H1 (cell line): ENCODE measurements around the gene WDR26. TPM values are rescaled to one million over a fixed set of nuclear protein-coding genes. Genes with fewer than 3 reads are reported as not detected.
A peak's percentile ranks its signal among the peaks of the same experiment; 100 is the strongest.

Source experiments
- CTCF ChIA-PET: fragments of 300-600 bp; sonication (Branson Sonifier 250); formaldehyde crosslinking; loops from one replicate; lab custom pipeline; 2021; ENCODE audit not compliant: partially characterized antibody; lab: Charles Lee
- POLR2A ChIA-PET: fragments of 300-600 bp; sonication (Branson Sonifier 250); formaldehyde crosslinking; loops from one replicate; lab custom pipeline; 2021; ENCODE audit warnings: inconsistent platforms; ENCODE audit not compliant: partially characterized antibody; lab: Charles Lee
- DNase-seq, 2 experiments: peaks; one replicate each; pipeline versions ENCODE4 v3.0.0 to v3.0.0-alpha.2; 2010 to 2022; ENCODE audit warnings: low spot score in 2 of 2, low read depth in 1 of 2, mixed read lengths in 1 of 2
- FAIRE-seq: peaks from 2 replicates; lab custom pipeline; 2011; peaks lifted over from hg19 to GRCh38; lab: Jason Lieb, UNC
- H2AFZ ChIP-seq: 2 replicates; pipeline ENCODE4 v1.8.1; 2012; ENCODE audit warnings: low read length, inconsistent platforms
- H2AK5ac ChIP-seq: 2 replicates; pipeline ENCODE4 v1.6.1; 2013; ENCODE audit warnings: low read depth, low read length
- H2BK120ac ChIP-seq: replicated peaks from 2 replicates; pipeline ENCODE3; 2013; ENCODE audit warnings: low read depth, low read length, inconsistent platforms
- H2BK12ac ChIP-seq: 2 replicates; pipeline ENCODE4 v1.6.1; 2013; ENCODE audit warnings: low read depth, low read length
- H2BK15ac ChIP-seq: 2 replicates; pipeline ENCODE4 v1.6.1; 2013; ENCODE audit warnings: low read length
- H2BK20ac ChIP-seq: 2 replicates; pipeline ENCODE4 v1.6.1; 2013; ENCODE audit warnings: low read length
- H2BK5ac ChIP-seq: 2 replicates; pipeline ENCODE4 v1.6.1; 2013; ENCODE audit warnings: low read depth, low read length
- H3K14ac ChIP-seq: 2 replicates; pipeline ENCODE4 v1.6.1; 2013; ENCODE audit warnings: inconsistent platforms; ENCODE audit not compliant: insufficient read length
- H3K18ac ChIP-seq: 2 replicates; pipeline ENCODE4 v1.6.1; 2013; ENCODE audit warnings: low read length; ENCODE audit errors: extremely low read depth
- H3K23ac ChIP-seq: 2 replicates; pipeline ENCODE4 v1.6.1; 2013; ENCODE audit warnings: inconsistent platforms; ENCODE audit not compliant: insufficient read length
- H3K23me2 ChIP-seq: 2 replicates; pipeline ENCODE4 v1.6.1; 2013; ENCODE audit warnings: low read depth, low read length
- H3K27ac ChIP-seq: 2 replicates; pipeline ENCODE4 v1.6.1; 2011; ENCODE audit warnings: low read depth, low read length, inconsistent platforms
- H3K27me3 ChIP-seq, 4 experiments: replicated peaks in 1 of 4; 1 replicate in 1 of 4; 2 replicates in 3 of 4; pipeline versions ENCODE4 v1.6.1 to v1.8.1; 2011 to 2013; ENCODE audit warnings: low read length in 3 of 4, mild to moderate bottlenecking in 3 of 4, inconsistent platforms in 2 of 4, mixed read lengths in 2 of 4, moderate library complexity in 1 of 4; ENCODE audit not compliant: control insufficient read depth in 3 of 4, insufficient read depth in 3 of 4; ENCODE audit errors: extremely low read depth in 1 of 4
- H3K36me3 ChIP-seq, 4 experiments: 2 replicates each; pipeline versions ENCODE4 v1.6.1 to v1.8.1; 2011 to 2013; ENCODE audit warnings: mild to moderate bottlenecking in 4 of 4, low read length in 3 of 4, moderate library complexity in 2 of 4, control low read depth in 1 of 4, inconsistent platforms in 1 of 4; ENCODE audit not compliant: insufficient read depth in 4 of 4, control insufficient read depth in 2 of 4
- H3K4ac ChIP-seq: replicated peaks from 2 replicates; pipeline ENCODE3; 2013; ENCODE audit warnings: low read length, low read depth, mixed read lengths, inconsistent platforms; ENCODE audit not compliant: insufficient read length
- H3K4me1 ChIP-seq, 4 experiments: replicated peaks in 1 of 4; 1 replicate in 1 of 4; 2 replicates in 3 of 4; pipeline versions ENCODE4 v1.6.1 to v1.8.1; 2011 to 2013; ENCODE audit warnings: low read length in 3 of 4, inconsistent platforms in 2 of 4, mixed read lengths in 1 of 4; ENCODE audit not compliant: insufficient read depth in 4 of 4, control insufficient read depth in 3 of 4
- H3K4me2 ChIP-seq, 2 experiments: 2 replicates each; pipeline versions ENCODE4 v1.6.1 to v1.8.1; 2011 to 2013; ENCODE audit warnings: low read depth in 2 of 2, low read length in 2 of 2, control low read depth in 1 of 2, inconsistent platforms in 1 of 2, mild to moderate bottlenecking in 1 of 2; ENCODE audit not compliant: insufficient read depth in 1 of 2
- H3K4me3 ChIP-seq, 4 experiments: fragments of 200-600, 300-600 bp in 1 of 4; sonication (generic), shearing (Covaris generic), sonication (Bioruptor Twin) in 1 of 4; 2 replicates each; pipeline versions ENCODE4 v1.5.1 to v1.8.1; 2011 to 2016; ENCODE audit warnings: low read length in 4 of 4, low read depth in 3 of 4, control low read depth in 2 of 4, inconsistent platforms in 2 of 4, mild to moderate bottlenecking in 2 of 4, mixed read lengths in 1 of 4, moderate library complexity in 1 of 4; ENCODE audit not compliant: insufficient read depth in 2 of 4; ENCODE audit errors: extremely low read depth in 1 of 4
- H3K56ac ChIP-seq: replicated peaks from 2 replicates; pipeline ENCODE3; 2013; ENCODE audit warnings: low read depth, mild to moderate bottlenecking, mixed read lengths, low read length, inconsistent platforms; ENCODE audit not compliant: insufficient read length
- H3K79me1 ChIP-seq: 2 replicates; pipeline ENCODE4 v1.6.1; 2013; ENCODE audit warnings: low read depth, low read length, control low read depth
- H3K79me2 ChIP-seq, 2 experiments: 2 replicates each; pipeline versions ENCODE4 v1.6.1 to v1.8.1; 2012 to 2013; ENCODE audit warnings: low read length in 2 of 2, mild to moderate bottlenecking in 2 of 2, inconsistent platforms in 1 of 2; ENCODE audit not compliant: insufficient read depth in 2 of 2, control insufficient read depth in 1 of 2
- H3K9ac ChIP-seq, 4 experiments: replicated peaks in 1 of 4; 1 replicate in 1 of 4; 2 replicates in 3 of 4; pipeline versions ENCODE4 v1.6.1 to v1.8.1; 2011 to 2013; ENCODE audit warnings: low read depth in 3 of 4, low read length in 3 of 4, control low read depth in 2 of 4, mild to moderate bottlenecking in 2 of 4, moderate library complexity in 2 of 4, inconsistent platforms in 1 of 4; ENCODE audit errors: extremely low read depth in 1 of 4
- H3K9me3 ChIP-seq, 2 experiments: 2 replicates each; pipeline versions ENCODE4 v1.6.1 to v1.8.1; 2012 to 2013; ENCODE audit warnings: mild to moderate bottlenecking in 2 of 2, moderate library complexity in 2 of 2, control low read depth in 1 of 2, inconsistent platforms in 1 of 2, low read depth in 1 of 2, low read length in 1 of 2, mixed read lengths in 1 of 2; ENCODE audit not compliant: insufficient read depth in 2 of 2
- H4K20me1 ChIP-seq, 2 experiments: replicated peaks in 1 of 2; 2 replicates each; pipeline versions ENCODE3 to v1.8.1; 2011 to 2013; ENCODE audit warnings: inconsistent platforms in 2 of 2, low read length in 2 of 2, mild to moderate bottlenecking in 1 of 2; ENCODE audit not compliant: insufficient read depth in 2 of 2, control insufficient read depth in 1 of 2
- H4K5ac ChIP-seq: 2 replicates; pipeline ENCODE4 v1.6.1; 2013; ENCODE audit warnings: low read length, low read depth, mixed read lengths, inconsistent platforms; ENCODE audit not compliant: insufficient read length
- H4K8ac ChIP-seq: 2 replicates; pipeline ENCODE4 v1.8.0; 2013; ENCODE audit warnings: mild to moderate bottlenecking, moderate library complexity, low read length, inconsistent platforms; ENCODE audit not compliant: insufficient read depth; ENCODE audit errors: extremely low read depth
- H4K91ac ChIP-seq: replicated peaks from 2 replicates; pipeline ENCODE3; 2013; ENCODE audit warnings: low read length, mixed read lengths, inconsistent platforms; ENCODE audit not compliant: insufficient read length
- ASH2L ChIP-seq: fragments of 200-600, 300-600 bp; sonication (generic); IDR thresholded peaks from one replicate; pipeline ENCODE4 v1.7.1; 2017; ENCODE audit warnings: low read length
- CREB1 ChIP-seq: IDR thresholded peaks from 2 replicates; pipeline ENCODE4 v1.6.1; 2012; ENCODE audit warnings: inconsistent platforms
- KDM1A ChIP-seq: fragments of 200-600, 300-600 bp; sonication (generic); IDR thresholded peaks from 2 replicates; pipeline ENCODE4 v1.7.1; 2016; ENCODE audit warnings: mild to moderate bottlenecking, low read length, borderline replicate concordance
- MAFK ChIP-seq: IDR thresholded peaks from 2 replicates; pipeline ENCODE4 v1.6.1; 2012; ENCODE audit warnings: low read depth, mild to moderate bottlenecking, improper control_type of control experiment, low read length
- POLR2A ChIP-seq, 2 experiments: IDR thresholded peaks; 1 replicate in 1 of 2; 2 replicates in 1 of 2; pipeline ENCODE4 v1.6.1; 2011; ENCODE audit warnings: low read depth in 2 of 2, low read length in 2 of 2, mild to moderate bottlenecking in 2 of 2; ENCODE audit errors: control extremely low read depth in 1 of 2
- YY1 ChIP-seq: IDR thresholded peaks from 2 replicates; pipeline ENCODE4 v1.6.1; 2011; ENCODE audit warnings: low read depth, mild to moderate bottlenecking, low read length
- ZNF274 ChIP-seq: IDR thresholded peaks from 2 replicates; pipeline ENCODE4 v1.7.0; 2012; ENCODE audit warnings: low read length, borderline replicate concordance; ENCODE audit errors: extremely low read depth
- WGBS, 2 experiments: shearing (Covaris generic) in 1 of 2; methylation state at CpG; one replicate each; pipeline versions ENCODE4 v1.1.6 to v1.1.7; 2013 to 2015; ENCODE audit warnings: low lambda C conversion rate in 2 of 2, mixed read lengths in 2 of 2, inconsistent platforms in 1 of 2, low coverage in 1 of 2, missing lambda C conversion rate in 1 of 2; ENCODE audit not compliant: insufficient replicate concordance in 2 of 2, insufficient coverage in 1 of 2, insufficient read length in 1 of 2; ENCODE audit errors: extremely low coverage in 1 of 2, missing lambda C conversion rate in 1 of 2; 5-methylcytosine and 5-hydroxymethylcytosine counted together
- polyA plus RNA-seq, 7 experiments: library from polyadenylated mRNA; depleted of rRNA in 3 of 7; stranded (reverse) in 5 of 7; unstranded in 2 of 7; fragments of >200 nt in 5 of 7; fragments of 200-250 nt in 2 of 7; gene quantifications; 1 replicate in 5 of 7; 2 replicates in 1 of 7; 4 replicates in 1 of 7; pipeline versions ENCODE4 v1.2.1 to v1.2.3, GENCODE V29; 2011 to 2013; ENCODE audit warnings: missing spikeins in 2 of 7, mixed read lengths in 2 of 7
- total RNA-seq: library from RNA; stranded (reverse); fragmentation: NEBNext Ultra II Directional; extraction: Animal tissue kit (Norgen Biotek cat#: 25700); gene quantifications from 2 replicates; pipeline ENCODE4 v1.2.1, GENCODE V29; 2021
- TF ChIP-seq, protein P1 (sequence below): IDR thresholded peaks from 2 replicates; pipeline ENCODE4 v1.6.1; 2012; ENCODE audit warnings: low read length, inconsistent platforms

Gene WDR26
- total and polyA plus RNA-seq, 2 of the 8 experiments (the other 6 are each of a cell fraction or from before 2014, with no cell fraction given) = 18.0 to 72.5 TPM

DNA sequence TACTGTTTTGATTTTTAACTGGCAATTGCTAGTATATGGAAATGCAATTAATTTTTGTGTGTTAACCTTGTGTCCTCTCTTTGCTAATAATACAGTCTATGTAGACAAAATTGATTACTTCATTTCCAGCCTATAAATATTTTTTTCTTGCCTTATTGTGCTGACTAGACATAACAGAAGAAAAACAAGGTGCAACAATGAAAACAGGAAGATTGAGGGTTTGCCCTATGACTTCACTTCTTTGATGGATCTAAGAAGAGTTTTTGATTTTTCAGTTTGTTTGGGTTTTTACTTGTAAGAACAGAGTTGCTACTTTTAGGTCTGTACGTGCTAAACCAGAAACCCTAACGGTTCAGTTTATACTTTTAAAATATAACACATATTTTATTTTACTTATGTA is 86.5 kb downstream of the WDR26 start:
- H3K4ac ChIP-seq = no peak overlapping the region
- WGBS, 2 experiments = 95% methylated on average over 2 of the region's 2 CpGs; no CpG with 5 or more reads in 1 of the 2 experiments
- no peak overlapping the region for H4K5ac ChIP-seq
- H2BK15ac ChIP-seq = no peak overlapping the region
- H3K36me3 ChIP-seq = peaks cover 0 to 2% (median under 1%) of the 10 kb centered on the region in 4 experiments; a peak in 1 of 8 replicates
- no peak overlapping the region for H2AK5ac ChIP-seq
- H3K4me3 ChIP-seq = no peak overlapping the region
- no peak overlapping the region for H2BK12ac ChIP-seq
- no peak overlapping the region for H3K14ac ChIP-seq
- H3K4me1 ChIP-seq = no peaks in the 10 kb centered on the region
- DNase-seq = no peak
- ChIA-PET CTCF (no interaction called here), POLR2A (no interaction called here)
- no peak overlapping the region for H3K9ac ChIP-seq
- no peak overlapping the region for H3K23ac ChIP-seq
- H2AFZ ChIP-seq = no peak overlapping the region
- H3K18ac ChIP-seq = no peak overlapping the region
- H3K23me2 ChIP-seq = no peaks in the 10 kb centered on the region
- H2BK20ac ChIP-seq = no peak overlapping the region
- no peak for TF ChIP-seq KDM1A
- TF ChIP-seq, protein P1, sequence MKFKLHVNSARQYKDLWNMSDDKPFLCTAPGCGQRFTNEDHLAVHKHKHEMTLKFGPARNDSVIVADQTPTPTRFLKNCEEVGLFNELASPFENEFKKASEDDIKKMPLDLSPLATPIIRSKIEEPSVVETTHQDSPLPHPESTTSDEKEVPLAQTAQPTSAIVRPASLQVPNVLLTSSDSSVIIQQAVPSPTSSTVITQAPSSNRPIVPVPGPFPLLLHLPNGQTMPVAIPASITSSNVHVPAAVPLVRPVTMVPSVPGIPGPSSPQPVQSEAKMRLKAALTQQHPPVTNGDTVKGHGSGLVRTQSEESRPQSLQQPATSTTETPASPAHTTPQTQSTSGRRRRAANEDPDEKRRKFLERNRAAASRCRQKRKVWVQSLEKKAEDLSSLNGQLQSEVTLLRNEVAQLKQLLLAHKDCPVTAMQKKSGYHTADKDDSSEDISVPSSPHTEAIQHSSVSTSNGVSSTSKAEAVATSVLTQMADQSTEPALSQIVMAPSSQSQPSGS = no peak
- TF ChIP-seq MAFK = peak; percentile 54; the same call in 1 of the 2 replicates
- no peak for TF ChIP-seq POLR2A (IDR thresholded peaks at IDR 0.05; ENCODE audit: control extremely low read depth in 1 of 2, low read depth in 2 of 2, low read length in 2 of 2)
- no peak for TF ChIP-seq ZNF274
- TF ChIP-seq ASH2L = no peak
- TF ChIP-seq YY1 = no peak
- TF ChIP-seq CREB1 = no peak
- H3K27ac ChIP-seq = no peak overlapping the region
- H2BK5ac ChIP-seq = no peak overlapping the region
- no peaks in the 10 kb centered on the region for H3K79me2 ChIP-seq
- no peak overlapping the region for H3K4me2 ChIP-seq
- peaks cover 14 to 30% of the 10 kb centered on the region in 2 experiments for H3K9me3 ChIP-seq
- no peak overlapping the region for H4K8ac ChIP-seq
- H4K20me1 ChIP-seq = no peaks in the 10 kb centered on the region
- H4K91ac ChIP-seq = no peak overlapping the region
- H2BK120ac ChIP-seq = no peak overlapping the region
- FAIRE-seq = no peak
- H3K27me3 ChIP-seq = no peaks in the 10 kb centered on the region
- H3K79me1 ChIP-seq = no peaks in the 10 kb centered on the region
- no peak overlapping the region for H3K56ac ChIP-seq
